ENCODE results near the gene IFT57. TPM values are rescaled to one million over a fixed set of nuclear protein-coding genes. Genes with fewer than 3 reads are reported as not detected.

IFT57 gene
- total RNA-seq, 3 donors from 2014 or later (not counting 1 experiment from before 2014, with no cell fraction given): 22.2 to 49.3 (median 33.5) TPM

GRCh38 chr3:108180194-108180593, 42.0 kb downstream of the IFT57 start:
- ATAC-seq: no peak
- Histone ChIP-seq H3K4me1 (ENCODE audit: control insufficient read depth, insufficient read depth, low read length) (no peaks in the 10 kb centered on the region), H3K27ac (ENCODE audit: low read length) (no peak overlapping the region), H3K4me3 (ENCODE audit: low read length) (no peak overlapping the region), H3K9me3 (ENCODE audit: control insufficient read depth, insufficient read depth, low read length) (no peaks in the 10 kb centered on the region), H3K27me3 (ENCODE audit: control insufficient read depth, insufficient read depth, low read length) (no peaks in the 10 kb centered on the region), H3K36me3 (ENCODE audit: control insufficient read depth, insufficient read depth, low read length) (no peaks in the 10 kb centered on the region)
- H3K27ac Mint-ChIP-seq: no peak overlapping the region
- no peak for DNase-seq
- no peak overlapping the region for H3K4me3 Mint-ChIP-seq
- H3K36me3 Mint-ChIP-seq: peaks cover 7% of the 10 kb centered on the region
- WGBS (ENCODE audit: insufficient coverage): no CpG with 5 or more reads among the region's 1 CpG
- intact Hi-C loops (cut with micrococcal nuclease): no loop called here
- no peaks in the 10 kb centered on the region for H3K27me3 Mint-ChIP-seq (ENCODE audit: low read depth in 2 of 2)
- no peak for TF ChIP-seq CTCF (IDR thresholded peaks at IDR 0.05)
- peaks cover 2 to 3% of the 10 kb centered on the region in 2 donors for H3K9me3 Mint-ChIP-seq
- H3K4me1 Mint-ChIP-seq: peaks cover 5 to 18% of the 10 kb centered on the region in 2 donors

- DNase-seq (no peak), ATAC-seq (no peak)
- TF ChIP-seq CTCF (IDR thresholded peaks at IDR 0.05): no peak
- no peaks in the 10 kb centered on the region for H3K27me3 ChIP-seq (ENCODE audit: control insufficient read depth, insufficient read depth, low read length)
- intact Hi-C loops (cut with micrococcal nuclease): no loop called here
- H3K9me3 ChIP-seq (ENCODE audit: control insufficient read depth, insufficient read depth, low read length): no peaks in the 10 kb centered on the region
- Mint-ChIP-seq H3K36me3 (no peaks in the 10 kb centered on the region), H3K27ac (no peak overlapping the region), H3K4me3 (no peak overlapping the region), H3K27me3 (ENCODE audit: low read depth in 2 of 2) (no peaks in the 10 kb centered on the region), H3K9me3 (no peaks in the 10 kb centered on the region), H3K4me1 (peaks cover 5 to 18% of the 10 kb centered on the region in 2 donors)
- H3K27ac ChIP-seq (ENCODE audit: low read length): no peak overlapping the region
- no peaks in the 10 kb centered on the region for H3K4me1 ChIP-seq (ENCODE audit: control insufficient read depth, insufficient read depth, low read length)
- H3K4me3 ChIP-seq (ENCODE audit: low read length): no peak overlapping the region
- no peaks in the 10 kb centered on the region for H3K36me3 ChIP-seq (ENCODE audit: control insufficient read depth, insufficient read depth, low read length)
- 100% methylated on average over 1 of the region's 1 CpG for WGBS (ENCODE audit: insufficient coverage)
Measured at GRCh38 chr3:108178676-108179075, 43.5 kb downstream of the IFT57 start.

GRCh38 chr3:108177536-108177935, 44.7 kb downstream of the IFT57 start:
- H3K36me3 ChIP-seq (ENCODE audit: control insufficient read depth, insufficient read depth, low read length): no peaks in the 10 kb centered on the region
- no peaks in the 10 kb centered on the region for H3K27me3 ChIP-seq (ENCODE audit: control insufficient read depth, insufficient read depth, low read length)
- TF ChIP-seq CTCF (IDR thresholded peaks at IDR 0.05): no peak
- Mint-ChIP-seq H3K9me3 (no peaks in the 10 kb centered on the region), H3K27ac (no peak overlapping the region), H3K36me3 (no peaks in the 10 kb centered on the region), H3K4me1 (peaks cover 6 to 14% of the 10 kb centered on the region in 2 donors), H3K27me3 (ENCODE audit: low read depth in 2 of 2) (no peaks in the 10 kb centered on the region), H3K4me3 (no peak overlapping the region)
- intact Hi-C loops (cut with micrococcal nuclease): no loop called here
- no peak overlapping the region for H3K27ac ChIP-seq (ENCODE audit: low read length)
- no peak overlapping the region for H3K4me3 ChIP-seq (ENCODE audit: low read length)
- no peaks in the 10 kb centered on the region for H3K9me3 ChIP-seq (ENCODE audit: control insufficient read depth, insufficient read depth, low read length)
- WGBS (ENCODE audit: insufficient coverage): 89% methylated on average over 2 of the region's 2 CpGs
- no peak for ATAC-seq
- no peaks in the 10 kb centered on the region for H3K4me1 ChIP-seq (ENCODE audit: control insufficient read depth, insufficient read depth, low read length)
- DNase-seq: no peak

- intact Hi-C loops (cut with micrococcal nuclease): no loop called here
Measured at GRCh38 chr3:108175352-108175751, 46.9 kb downstream of the IFT57 start.

More at GRCh38 chr3:108175352-108175751, 46.9 kb downstream of the IFT57 start:
- DNase-seq (no peak), ATAC-seq (no peak)
- no peaks in the 10 kb centered on the region for H3K36me3 Mint-ChIP-seq
- no CpG with 5 or more reads among the region's 1 CpG for WGBS (ENCODE audit: insufficient coverage)
- H3K4me1 Mint-ChIP-seq: peaks cover 12 to 16% of the 10 kb centered on the region in 2 donors
- no peaks in the 10 kb centered on the region for H3K9me3 Mint-ChIP-seq
- H3K27ac Mint-ChIP-seq: no peak overlapping the region
- Histone ChIP-seq H3K4me1 (ENCODE audit: control insufficient read depth, insufficient read depth, low read length) (no peaks in the 10 kb centered on the region), H3K9me3 (ENCODE audit: control insufficient read depth, insufficient read depth, low read length) (no peaks in the 10 kb centered on the region), H3K36me3 (ENCODE audit: control insufficient read depth, insufficient read depth, low read length) (no peaks in the 10 kb centered on the region), H3K4me3 (ENCODE audit: low read length) (no peak overlapping the region), H3K27me3 (ENCODE audit: control insufficient read depth, insufficient read depth, low read length) (no peaks in the 10 kb centered on the region), H3K27ac (ENCODE audit: low read length) (no peak overlapping the region)
- no peak for TF ChIP-seq CTCF (IDR thresholded peaks at IDR 0.05)
- no peaks in the 10 kb centered on the region for H3K27me3 Mint-ChIP-seq (ENCODE audit: low read depth in 2 of 2)
- H3K4me3 Mint-ChIP-seq: no peak overlapping the region
